Heart left ventricle (tissue), 16 donors: Measurements from ENCODE around the gene THOC6. TPM values are rescaled to one million over a fixed set of nuclear protein-coding genes. Genes with fewer than 3 reads are reported as not detected.

Experiments used
- ATAC-seq, 4 donors: fragments of 200-7000 bp; cut with Tn5 transposase; one replicate each; pipeline ENCODE4 v1.9.1; 2020 to 2022; ENCODE audit warnings: moderate library complexity in 4 of 4, mild to moderate bottlenecking in 3 of 4, moderate number of reproducible peaks in 1 of 4
- DNase-seq, 5 donors: peaks; one replicate each; pipeline ENCODE4 v3.0.0-alpha.2; 2020
- H3K27ac ChIP-seq, 12 donors: fragments of 200-600 bp; sonication (generic) in 4 of 12; one replicate each; pipeline versions ENCODE4 v1.5.0 to v1.8.0; 2016 to 2022; ENCODE audit warnings: mild to moderate bottlenecking in 2 of 12
- H3K27me3 ChIP-seq, 9 donors: fragments of 200-600 bp; sonication (generic) in 2 of 9; one replicate each; pipeline versions ENCODE4 v1.5.1 to v1.8.0; 2016 to 2022; ENCODE audit warnings: mild to moderate bottlenecking in 3 of 9
- H3K36me3 ChIP-seq, 9 donors: fragments of 200-600 bp; sonication (generic) in 2 of 9; one replicate each; pipeline versions ENCODE4 v1.5.0 to v1.8.0; 2018 to 2022; ENCODE audit warnings: mild to moderate bottlenecking in 2 of 9
- H3K4me1 ChIP-seq, 12 donors: fragments of 200-600 bp; sonication (generic) in 4 of 12; one replicate each; pipeline versions ENCODE4 v1.5.0 to v1.8.0; 2016 to 2022; ENCODE audit warnings: mild to moderate bottlenecking in 3 of 12
- H3K4me3 ChIP-seq, 12 donors: fragments of 200-600 bp; sonication (generic) in 4 of 12; one replicate each; pipeline versions ENCODE4 v1.5.0 to v1.8.0; 2017 to 2022; ENCODE audit warnings: mild to moderate bottlenecking in 9 of 12, moderate library complexity in 4 of 12
- H3K9me3 ChIP-seq, 12 donors: fragments of 200-600 bp; sonication (generic) in 4 of 12; one replicate each; pipeline versions ENCODE4 v1.5.0 to v1.8.0; 2016 to 2022; ENCODE audit warnings: mild to moderate bottlenecking in 1 of 12
- POLR2A ChIP-seq, 2 donors: fragments of 450-650 bp; IDR thresholded peaks; one replicate each; pipeline ENCODE4 v1.6.1; 2017; ENCODE audit warnings: antibody characterized with exemption in 2 of 2, mild to moderate bottlenecking in 2 of 2, moderate library complexity in 2 of 2
- whole genome bisulfite sequencing, 4 donors: extraction: QIAGEN DNeasy Blood & Tissue Kit in 2 of 4; methylation state at CpG; one replicate each; pipeline versions ENCODE4 v1.1.5 to v1.1.7; 2013 to 2018; 5-methylcytosine and 5-hydroxymethylcytosine counted together
- intact Hi-C, 10 donors: fragments of 100-400 bp; cut with DNase I; formaldehyde crosslinking; loops; one replicate each; pipeline versions ENCODE4 v1.11.1 to v1.14.2; 2022
- polyA plus RNA-seq, 2 donors: library from polyadenylated mRNA; stranded (reverse); fragments of 200-250 nt; gene quantifications; one replicate each; pipeline ENCODE4 v1.2.3, GENCODE V29; 2013
- total RNA-seq, 9 donors: library from RNA; depleted of rRNA in 2 of 9; stranded (reverse); fragments of >200 nt in 2 of 9; fragmentation: NEBNext Ultra II Directional in 3 of 9; extraction: Animal tissue kit (Norgen Biotek cat#: 25700) in 3 of 9; gene quantifications; one replicate each; pipeline versions ENCODE4 v1.1.0 to v1.2.4, GENCODE V29; 2016 to 2023
- TF ChIP-seq, protein P1 (sequence below), 12 donors: fragments of 200-600 bp; sonication (generic) in 4 of 12; IDR thresholded peaks; one replicate each; pipeline versions ENCODE4 v1.5.0 to v1.8.0; 2018 to 2022; ENCODE audit warnings: antibody characterized with exemption in 12 of 12, mild to moderate bottlenecking in 5 of 12
- donor health status: ischemic (EF 13 %, LVEDD 7.1; RV severe dilation, severe dysfunction).
- donor health status: healthy with polysubstance abuse.
- donor health status: DM: no; HTN: yes; CAD: no.
- donor health status: DM: no; HTN: no; CAD: no.
- donor health status: ischemic (EF 25% LVEDD 6.9; RV normal size, moderate dysfunction).
- donor health status: ischemic (EF 25% LVEDD 5.7; RV mildly dilated, moderate dysfunction).
- donor health status: healthy.
- donor health status: DM: yes; HTN: yes; CAD: no.
- donor health status: ischemic (EF 35%, LVEDD 5.7; RV mildly dilated, moderate dysfunction).
- donor health status: nonischemic (EF 11% LVEDD 7.7; RV severe dilation, severe dysfunction).
- donor health status: DM: yes; HTN: yes; CAD: no.
- donor health status: PGD.
- donor health status: ischemic (EF 29% LVEDD 5.4; RV normal size, mild dysfunction).
- donor health status: nonischemic (EF 23%, LVEDD 6.1; RV moderate dilation, normal function).

THOC6 gene
- total and polyA plus RNA-seq, 11 donors, result 6.9 to 23.0 (median 10.3) TPM

DNA sequence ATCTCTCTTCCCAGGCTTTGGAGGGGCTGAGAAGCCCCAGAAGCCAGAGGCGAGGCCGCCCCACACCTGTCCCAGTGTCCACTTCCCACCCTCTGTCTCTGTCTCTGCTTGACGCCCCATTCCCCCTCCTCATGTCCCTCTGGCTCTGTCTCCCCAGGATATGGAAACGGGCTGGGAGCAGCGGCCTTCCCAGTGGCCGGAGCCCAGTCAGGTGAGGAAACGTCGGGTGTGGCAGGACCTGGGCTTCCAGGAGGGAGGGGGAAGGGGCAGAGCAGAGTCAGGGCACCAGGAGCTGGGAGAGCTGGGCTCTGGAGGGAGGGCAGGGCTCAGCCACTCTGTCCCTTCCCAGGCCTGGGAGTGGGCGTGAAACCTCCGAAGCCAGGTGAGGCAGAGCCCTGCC, 32.9 kb upstream of the THOC6 start:
- TF ChIP-seq, protein P1, sequence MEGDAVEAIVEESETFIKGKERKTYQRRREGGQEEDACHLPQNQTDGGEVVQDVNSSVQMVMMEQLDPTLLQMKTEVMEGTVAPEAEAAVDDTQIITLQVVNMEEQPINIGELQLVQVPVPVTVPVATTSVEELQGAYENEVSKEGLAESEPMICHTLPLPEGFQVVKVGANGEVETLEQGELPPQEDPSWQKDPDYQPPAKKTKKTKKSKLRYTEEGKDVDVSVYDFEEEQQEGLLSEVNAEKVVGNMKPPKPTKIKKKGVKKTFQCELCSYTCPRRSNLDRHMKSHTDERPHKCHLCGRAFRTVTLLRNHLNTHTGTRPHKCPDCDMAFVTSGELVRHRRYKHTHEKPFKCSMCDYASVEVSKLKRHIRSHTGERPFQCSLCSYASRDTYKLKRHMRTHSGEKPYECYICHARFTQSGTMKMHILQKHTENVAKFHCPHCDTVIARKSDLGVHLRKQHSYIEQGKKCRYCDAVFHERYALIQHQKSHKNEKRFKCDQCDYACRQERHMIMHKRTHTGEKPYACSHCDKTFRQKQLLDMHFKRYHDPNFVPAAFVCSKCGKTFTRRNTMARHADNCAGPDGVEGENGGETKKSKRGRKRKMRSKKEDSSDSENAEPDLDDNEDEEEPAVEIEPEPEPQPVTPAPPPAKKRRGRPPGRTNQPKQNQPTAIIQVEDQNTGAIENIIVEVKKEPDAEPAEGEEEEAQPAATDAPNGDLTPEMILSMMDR (IDR thresholded peaks at IDR 0.05), result no peak
- no peak for TF ChIP-seq POLR2A (IDR thresholded peaks at IDR 0.05)

DNA sequence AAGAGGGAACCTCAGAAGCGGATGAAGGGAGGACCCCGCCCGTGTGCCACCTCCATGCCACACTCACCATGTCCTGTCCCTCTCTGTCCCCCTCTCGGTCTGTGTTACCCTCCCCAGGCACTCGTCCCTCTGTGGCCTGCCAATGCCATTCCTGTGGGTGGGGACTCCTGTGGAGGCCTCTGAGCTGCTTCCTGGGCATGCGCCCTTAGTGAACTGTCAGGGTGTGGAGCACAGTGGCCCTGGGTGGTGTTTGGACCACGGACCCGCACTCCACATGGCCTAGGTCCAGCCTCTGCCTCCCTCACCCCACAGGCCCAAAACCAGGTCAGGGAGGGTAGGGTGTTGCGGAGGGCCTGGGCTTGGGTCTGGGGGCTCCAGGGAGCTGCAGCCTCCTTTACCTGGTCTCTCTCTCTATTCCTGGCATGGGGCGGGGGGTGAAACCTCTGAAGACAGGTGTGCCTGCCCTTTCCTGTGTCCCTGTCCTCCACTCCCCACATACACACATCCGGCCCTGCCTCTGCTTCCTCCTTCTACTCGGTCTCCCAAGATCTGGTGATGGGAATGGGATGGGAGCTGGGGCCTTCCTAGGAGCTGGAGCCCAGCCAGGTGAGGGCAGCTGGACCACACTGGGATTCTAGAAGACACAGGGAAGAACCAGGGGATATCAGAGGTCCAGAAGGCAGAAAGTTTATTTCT, 32.1 kb upstream of the THOC6 start:
- H3K36me3 ChIP-seq, result no peaks in the 10 kb centered on the region
- H3K9me3 ChIP-seq, result no peaks in the 10 kb centered on the region
- H3K4me3 ChIP-seq, result no peak overlapping the region
- intact Hi-C loops, result no loop called here
- peaks cover 0 to 17% (median 3%) of the 10 kb centered on the region in 9 donors for H3K27me3 ChIP-seq
- no peak for DNase-seq
- WGBS, 4 donors, result 79 to 90% (median 89%) methylated on average over 11 to 12 of the region's 12 CpGs
- TF ChIP-seq, protein P1 (IDR thresholded peaks at IDR 0.05), result no peak
- no peak for TF ChIP-seq POLR2A (IDR thresholded peaks at IDR 0.05)
- no peaks in the 10 kb centered on the region for H3K4me1 ChIP-seq
- H3K27ac ChIP-seq, result no peak overlapping the region
- ATAC-seq, result no peak

More for the DNA sequence above, 32.9 kb upstream of the THOC6 start:
- Histone ChIP-seq H3K27ac (no peak overlapping the region), H3K27me3 (peaks cover 0 to 17% (median 3%) of the 10 kb centered on the region in 9 donors), H3K4me1 (peaks cover 0 to 6% (median 2%) of the 10 kb centered on the region in 12 donors), H3K4me3 (no peak overlapping the region), H3K36me3 (no peaks in the 10 kb centered on the region), H3K9me3 (no peaks in the 10 kb centered on the region)
- DNase-seq, result no peak
- intact Hi-C loops, result no loop called here
- WGBS, 4 donors, result 64 to 81% (median 77%) methylated on average over 8 to 10 of the region's 10 CpGs
- ATAC-seq, result no peak

DNA sequence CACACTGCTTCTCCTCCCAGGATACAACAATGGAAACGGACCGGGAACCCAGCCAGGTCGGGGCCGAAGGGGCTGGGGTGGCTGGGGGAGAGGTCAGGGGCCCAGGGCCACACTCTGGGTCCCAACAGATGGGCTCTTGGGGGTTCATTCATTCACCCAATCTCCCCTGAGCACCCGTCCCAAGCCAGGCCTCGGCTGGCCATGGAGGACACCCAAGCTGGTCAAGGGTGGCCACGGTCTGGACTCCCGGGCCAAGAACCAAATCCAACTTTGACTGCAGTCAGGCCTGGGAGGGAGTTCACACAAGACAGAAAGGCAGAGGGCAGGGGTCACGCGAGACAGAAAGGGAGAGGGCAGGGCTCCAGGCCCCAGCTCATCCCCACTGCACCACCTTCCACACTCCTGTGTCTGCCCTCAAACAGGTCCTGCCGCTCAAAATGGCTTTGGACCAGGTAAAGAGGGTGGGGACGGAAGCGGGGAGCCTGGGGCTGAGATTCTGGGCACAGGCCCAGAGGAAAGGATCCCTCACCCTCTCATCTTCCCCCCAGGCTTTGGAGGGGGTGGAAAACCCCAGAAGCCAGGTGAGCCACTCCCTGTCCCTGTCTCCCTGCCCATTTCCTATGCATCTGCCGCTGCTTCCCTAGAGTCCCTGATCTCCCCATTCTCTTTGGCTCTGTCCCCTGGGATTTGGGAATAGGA, 31.3 kb upstream of the THOC6 start:
- Histone ChIP-seq H3K27ac (no peak overlapping the region), H3K36me3 (no peaks in the 10 kb centered on the region), H3K9me3 (no peaks in the 10 kb centered on the region), H3K4me1 (no peaks in the 10 kb centered on the region), H3K4me3 (no peak overlapping the region), H3K27me3 (peaks cover 0 to 11% (median 3%) of the 10 kb centered on the region in 9 donors)
- WGBS, 4 donors, result 79 to 87% (median 82%) methylated on average over 14 of the region's 14 CpGs
- DNase-seq (no peak), ATAC-seq (no peak)
- intact Hi-C loops, result no loop called here
- no peak for TF ChIP-seq POLR2A (IDR thresholded peaks at IDR 0.05)
- TF ChIP-seq, protein P1 (IDR thresholded peaks at IDR 0.05), result no peak

DNA sequence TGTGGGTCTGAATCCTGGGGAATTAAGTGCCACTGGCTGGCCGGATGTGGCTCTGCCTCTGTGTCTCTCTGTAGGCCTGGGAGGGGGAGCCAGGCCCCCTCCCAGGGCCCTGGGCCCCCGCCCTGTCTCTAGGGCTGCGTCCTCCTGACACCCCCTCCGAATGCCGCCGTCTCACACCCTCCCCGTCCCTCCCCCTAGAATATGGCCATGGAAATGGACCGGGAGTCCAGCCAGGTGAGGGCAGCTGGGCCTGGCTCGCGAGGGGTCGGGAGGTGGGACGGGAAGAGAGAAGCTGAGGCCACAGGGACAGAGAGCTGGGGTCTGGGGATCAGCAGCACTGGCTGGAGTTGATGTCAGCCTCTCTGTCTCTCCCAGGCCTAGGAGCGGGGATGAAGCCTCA, 27.5 kb upstream of the THOC6 start:
- Histone ChIP-seq H3K27ac (no peak overlapping the region), H3K9me3 (no peaks in the 10 kb centered on the region), H3K4me1 (no peaks in the 10 kb centered on the region), H3K27me3 (peaks cover 0 to 12% (median 0%) of the 10 kb centered on the region in 9 donors), H3K36me3 (no peaks in the 10 kb centered on the region), H3K4me3 (no peak overlapping the region)
- intact Hi-C loops, result no loop called here
- no peak for DNase-seq
- 72 to 87% (median 77%) methylated on average over 7 to 13 of the region's 13 CpGs for WGBS, 4 donors
- ATAC-seq, result no peak
- TF ChIP-seq, protein P1 (IDR thresholded peaks at IDR 0.05), result no peak
- no peak for TF ChIP-seq POLR2A (IDR thresholded peaks at IDR 0.05)
